HG02623 (cell line): Measurements from ENCODE around the gene SPRED2.
"Not testable (repeated sequence)": the region's sequence is repeated elsewhere in the genome, so short reads cannot be mapped to it uniquely, and the experiment has no call there.

Experiments
- ATAC-seq: cut with Tn5 transposase; IDR thresholded peaks from one replicate; pipeline ENCODE4 v1.9.1; 2021; ENCODE audit warnings: moderate library complexity; ENCODE audit not compliant: unreplicated experiment

The SPRED2 gene

GRCh38 chr2:65345631-65346030 lies 86.8 kb downstream of the SPRED2 start:
- ATAC-seq: no peak

- ATAC-seq: no peak
These were observed 87.7 kb downstream of the SPRED2 start for GRCh38 chr2:65344689-65345088.

GRCh38 chr2:65344182-65344581 lies 88.2 kb downstream of the SPRED2 start:
- no peak for ATAC-seq

DNA sequence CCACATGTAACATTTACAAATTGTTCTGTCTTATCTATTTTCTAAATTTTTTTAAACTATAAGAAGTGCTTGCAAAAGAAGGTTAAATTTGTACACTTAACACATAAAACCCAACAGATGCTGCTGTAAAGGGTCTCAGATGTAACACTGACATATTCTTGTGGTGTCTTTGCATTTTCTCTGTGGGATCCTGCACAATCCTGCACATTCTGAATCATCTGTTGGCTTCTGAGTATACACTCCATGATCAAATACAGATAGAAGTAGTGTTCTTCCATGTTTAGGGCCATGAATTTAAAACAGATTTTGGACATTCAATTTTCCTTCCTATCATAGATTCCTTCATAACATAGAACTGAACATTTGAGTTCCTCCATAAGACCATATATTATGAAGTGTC lies 89.0 kb downstream of the SPRED2 start:
- no peak for ATAC-seq

DNA sequence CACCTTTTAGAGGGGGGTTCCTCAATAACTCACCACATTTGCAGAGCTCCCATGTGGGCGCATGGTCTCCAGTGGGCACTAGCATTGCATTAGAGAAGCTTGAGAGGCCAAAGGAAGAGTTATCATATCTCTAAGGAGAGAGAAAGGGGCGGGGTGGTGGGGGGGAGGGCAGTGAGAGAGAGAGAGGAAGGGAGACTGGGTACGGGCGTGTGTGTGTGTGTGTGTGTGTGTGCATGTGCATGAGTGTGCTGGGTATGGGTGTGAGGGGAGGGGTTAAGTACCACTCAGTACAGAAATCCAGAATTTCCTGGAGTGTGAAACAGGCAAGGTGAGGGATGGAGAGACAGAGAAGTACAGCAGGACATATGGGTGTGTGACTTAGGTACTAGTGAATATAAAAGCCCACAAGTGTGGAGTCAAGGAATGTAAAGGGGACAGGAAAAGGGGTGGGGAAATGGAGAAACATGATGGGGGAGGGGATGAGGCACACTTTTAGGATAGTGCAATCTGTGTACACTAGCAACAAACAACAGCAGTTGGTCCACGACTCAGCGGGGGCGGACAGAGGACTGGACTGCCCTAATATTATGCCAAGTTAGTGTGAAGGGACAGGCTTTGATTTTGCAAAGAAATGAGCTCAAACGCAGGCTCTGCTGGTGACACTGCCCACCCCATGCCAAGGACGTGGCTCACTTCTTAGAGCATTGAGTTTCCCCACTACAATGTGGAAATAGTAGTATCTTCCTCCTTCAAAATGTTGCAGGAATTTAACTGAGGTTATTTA lies 91.3 kb downstream of the SPRED2 start:
- no peak for ATAC-seq

DNA sequence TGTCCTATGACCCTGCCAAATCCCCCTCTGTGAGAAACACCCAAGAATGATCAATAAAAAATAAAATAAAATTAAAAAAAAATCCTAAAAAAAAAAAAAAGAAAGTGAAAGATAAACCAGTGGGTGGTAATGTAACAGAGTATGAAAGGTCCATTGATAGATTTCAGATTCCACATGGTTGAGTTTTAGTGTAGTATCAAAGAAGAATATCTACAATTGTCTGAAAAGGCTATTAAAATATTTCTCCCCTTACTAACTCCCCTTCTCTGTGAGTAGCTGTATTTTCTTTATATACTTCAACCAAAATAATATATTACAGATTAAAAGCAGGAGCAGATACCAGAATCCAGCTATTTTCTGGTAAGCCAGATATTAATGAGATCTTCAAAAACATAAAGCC lies 92.8 kb downstream of the SPRED2 start:
- ATAC-seq: no peak

- not testable (repeated sequence) for ATAC-seq
These were observed 93.4 kb downstream of the SPRED2 start for GRCh38 chr2:65338830-65339495.

DNA sequence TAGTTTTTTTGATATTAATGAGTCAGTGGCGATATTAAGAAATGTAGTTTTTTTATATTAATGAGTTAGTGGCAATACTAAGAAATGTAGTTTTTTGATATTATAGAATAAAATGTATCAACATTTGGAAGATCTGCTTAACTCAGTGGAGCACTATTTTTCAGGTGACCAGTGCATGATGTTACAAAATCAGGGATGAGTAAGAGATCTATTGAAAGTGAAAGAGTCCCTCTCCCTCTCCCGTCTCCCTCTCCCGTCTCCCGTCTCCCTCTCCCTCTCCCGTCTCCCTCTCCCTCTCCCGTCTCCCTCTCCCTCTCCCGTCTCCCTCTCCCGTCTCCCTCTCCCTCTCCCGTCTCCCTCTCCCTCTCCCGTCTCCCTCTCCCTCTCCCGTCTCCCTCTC lies 94.5 kb downstream of the SPRED2 start:
- ATAC-seq: not testable (repeated sequence)

GRCh38 chr2:65334714-65335113 lies 97.7 kb downstream of the SPRED2 start:
- no peak for ATAC-seq

- ATAC-seq: no peak
These were observed 100.9 kb downstream of the SPRED2 start for GRCh38 chr2:65331336-65332025.

- no peak for ATAC-seq
These were observed 102.9 kb downstream of the SPRED2 start for GRCh38 chr2:65329525-65329924.

DNA sequence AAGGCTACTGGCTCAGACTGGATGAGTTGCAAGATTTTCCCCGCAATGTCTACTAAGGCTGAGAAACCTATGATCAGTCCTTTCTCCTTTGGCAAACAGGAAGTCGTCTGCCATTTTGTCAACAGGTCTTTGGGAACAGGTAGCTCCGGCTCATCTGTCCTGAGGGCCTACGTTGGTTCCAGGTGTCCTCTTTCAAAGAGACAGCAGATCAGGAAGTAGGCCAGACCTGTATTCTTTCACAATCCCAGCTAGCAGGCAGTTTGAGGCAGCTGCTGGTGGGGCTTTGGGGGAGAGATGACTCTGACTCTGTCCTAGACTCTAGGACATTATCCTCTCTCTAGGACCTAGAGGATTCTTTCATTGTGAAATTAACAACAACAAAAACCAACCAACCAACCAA lies 106.1 kb downstream of the SPRED2 start:
- no peak for ATAC-seq

DNA sequence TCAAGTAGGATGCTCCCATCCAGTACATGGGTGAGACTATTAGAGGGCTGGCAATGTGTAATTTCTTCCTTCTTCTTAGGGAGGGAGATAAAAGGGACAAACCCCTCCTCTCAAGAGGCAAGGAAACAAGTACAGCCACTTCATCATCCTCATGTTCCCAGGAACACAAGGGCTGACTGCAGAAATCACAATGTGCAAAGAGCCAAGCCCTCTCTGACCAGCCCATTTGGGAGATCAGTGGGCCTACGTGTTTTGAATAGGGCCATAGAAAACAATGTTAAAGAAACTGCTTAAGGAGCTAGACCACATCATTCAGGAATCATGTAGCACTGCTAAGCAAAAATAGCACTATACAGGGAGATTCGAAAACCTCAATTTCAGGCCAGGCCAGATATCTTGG lies 107.3 kb downstream of the SPRED2 start:
- no peak for ATAC-seq

GRCh38 chr2:65320946-65321345 lies 111.5 kb downstream of the SPRED2 start:
- no peak for ATAC-seq

DNA sequence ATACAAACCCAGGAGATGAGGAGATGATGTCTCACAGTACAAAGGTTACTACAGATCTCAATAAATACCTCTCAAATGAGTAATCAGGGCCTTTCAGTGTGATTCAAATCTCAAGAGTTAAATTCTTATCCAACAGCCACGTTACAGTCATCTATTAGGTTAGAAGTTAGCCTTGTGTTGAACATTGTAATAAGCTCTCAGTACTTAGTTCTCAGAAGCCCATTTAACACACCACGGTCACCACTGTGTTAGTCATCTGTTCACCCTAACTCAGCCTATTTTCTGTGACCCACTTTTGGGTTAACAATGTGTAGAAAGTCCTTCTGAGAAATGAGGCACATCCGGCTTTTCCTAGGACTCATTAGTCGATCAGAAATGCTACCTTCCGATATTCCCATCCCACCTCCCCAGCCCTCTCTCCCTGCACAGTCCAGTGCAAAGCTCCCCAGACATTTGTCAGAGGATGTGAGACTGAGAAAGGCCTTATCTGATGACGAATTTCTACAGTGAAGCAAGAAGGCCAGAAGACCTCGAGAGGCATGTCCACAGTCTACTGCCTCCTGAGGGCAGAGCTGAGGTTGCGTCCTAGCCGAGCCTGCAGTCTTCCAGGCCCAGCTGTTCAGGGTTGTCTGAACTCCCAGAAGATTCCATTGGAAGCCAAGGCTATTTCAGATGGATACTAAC lies 112.2 kb downstream of the SPRED2 start:
- peak; percentile 53 for ATAC-seq

- no peak for ATAC-seq
These were observed 112.7 kb downstream of the SPRED2 start for GRCh38 chr2:65319674-65320041.

GRCh38 chr2:65319072-65319673 lies 113.2 kb downstream of the SPRED2 start:
- no peak for ATAC-seq

DNA sequence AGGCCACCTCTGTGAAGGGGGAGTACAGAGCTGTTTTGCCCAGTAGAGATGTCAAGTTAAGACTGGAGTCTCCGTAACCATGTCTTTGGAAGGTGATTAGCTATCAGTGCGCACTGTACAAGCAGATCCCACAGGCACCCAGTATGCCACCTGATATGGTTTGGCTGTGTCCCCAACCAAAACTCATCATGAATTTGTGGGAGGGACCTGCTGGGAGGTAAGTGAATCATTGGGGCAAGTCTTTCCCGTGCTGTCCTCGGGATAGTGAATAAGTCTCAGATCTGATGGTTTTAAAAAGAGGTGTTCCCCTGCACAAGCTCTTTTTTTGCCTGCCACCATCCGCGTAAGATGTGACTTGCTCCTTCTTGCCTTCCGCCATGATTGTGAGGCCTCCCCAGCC lies 114.6 kb downstream of the SPRED2 start:
- ATAC-seq: no peak

DNA sequence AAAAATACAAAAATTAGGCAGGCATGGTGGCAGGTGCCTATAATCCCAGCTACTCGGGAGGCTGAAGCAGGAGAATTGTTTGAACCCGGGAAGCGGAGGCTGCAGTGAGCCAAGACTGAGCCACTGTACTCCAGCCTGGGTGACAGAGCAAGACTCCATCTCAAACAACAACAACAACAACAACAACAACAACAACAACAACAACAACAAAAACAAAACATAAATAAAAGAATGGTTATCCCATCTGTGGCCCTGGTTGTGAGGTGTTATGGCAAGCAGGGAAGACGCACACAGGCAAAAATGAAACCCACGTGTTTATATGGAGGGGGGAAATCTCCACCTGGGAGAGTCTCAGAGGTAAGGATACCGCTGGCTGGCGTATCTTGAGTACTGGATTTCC lies 115.0 kb downstream of the SPRED2 start:
- ATAC-seq: not testable (repeated sequence)

DNA sequence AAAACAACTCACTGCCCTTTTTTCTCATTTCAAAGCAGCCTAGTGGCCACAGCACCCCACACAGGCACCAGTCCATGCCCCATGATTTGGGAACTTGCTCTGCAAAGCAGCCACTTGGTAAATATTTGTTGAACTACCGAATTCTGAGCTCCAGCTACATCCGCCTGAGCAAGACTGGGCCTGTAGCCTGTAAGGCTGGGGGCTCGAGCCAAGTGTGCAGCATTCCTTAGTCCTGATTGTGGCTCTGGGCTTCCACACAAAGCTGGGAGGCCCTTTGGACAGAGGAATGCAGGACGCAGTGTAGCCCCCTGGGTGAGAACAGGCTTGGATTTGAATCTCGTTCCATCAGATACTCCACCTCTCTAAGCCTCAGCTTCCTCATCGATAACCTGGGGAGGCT lies 116.3 kb downstream of the SPRED2 start:
- no peak for ATAC-seq

DNA sequence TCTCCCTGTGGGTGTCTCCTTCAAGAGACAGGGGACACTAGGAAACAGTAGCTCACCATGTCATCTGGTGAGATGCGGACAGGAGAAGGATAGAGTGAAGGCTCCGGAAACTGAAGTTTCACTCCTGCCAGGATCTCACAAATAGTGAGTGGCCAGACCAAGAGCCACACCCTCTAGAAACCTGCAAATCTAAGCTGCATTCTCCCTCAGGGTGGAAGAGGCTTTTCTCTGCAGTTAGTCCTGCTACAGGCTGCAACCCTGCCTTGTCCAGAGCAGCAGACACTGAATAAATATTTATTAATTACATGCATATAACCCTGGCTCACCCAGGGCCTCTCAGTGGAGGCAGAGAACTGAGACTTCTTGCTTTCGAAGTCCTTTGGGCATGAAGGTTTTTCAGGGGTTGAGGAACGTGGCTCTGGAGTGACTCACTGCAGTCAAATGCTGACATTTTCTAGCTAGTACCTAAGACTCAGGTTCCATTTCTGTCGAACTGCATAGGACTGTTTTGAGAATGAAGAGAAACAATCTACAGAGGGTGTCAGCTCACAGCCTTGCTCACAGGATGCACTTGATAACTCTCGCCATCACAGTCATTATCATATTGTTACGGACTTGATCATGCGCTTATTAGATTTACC lies 117.5 kb downstream of the SPRED2 start:
- no peak for ATAC-seq
